Measurements from ENCODE around the gene FBN3.

FBN3 gene

DNA sequence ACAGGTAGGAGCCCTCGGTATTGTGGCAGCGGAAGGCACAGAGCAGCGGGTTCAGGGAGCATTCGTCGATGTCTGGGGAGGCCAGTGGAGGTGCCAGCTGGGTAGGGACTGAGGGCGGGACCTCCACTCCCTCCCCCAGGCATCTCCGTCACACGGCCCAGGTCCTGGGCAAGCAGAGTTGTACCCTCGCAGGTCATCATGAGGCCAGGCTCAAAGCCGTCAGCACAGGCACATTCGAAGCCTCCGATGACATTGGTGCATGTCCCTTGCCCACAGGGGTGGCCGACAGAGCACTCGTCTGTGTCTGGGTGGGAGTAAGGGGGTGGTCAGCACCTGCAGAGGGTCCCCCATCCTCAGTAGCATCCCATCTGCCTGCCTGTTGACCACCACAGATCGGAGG lies 61.5 kb downstream of the FBN3 start:
- no peak for DNase-seq

DNA sequence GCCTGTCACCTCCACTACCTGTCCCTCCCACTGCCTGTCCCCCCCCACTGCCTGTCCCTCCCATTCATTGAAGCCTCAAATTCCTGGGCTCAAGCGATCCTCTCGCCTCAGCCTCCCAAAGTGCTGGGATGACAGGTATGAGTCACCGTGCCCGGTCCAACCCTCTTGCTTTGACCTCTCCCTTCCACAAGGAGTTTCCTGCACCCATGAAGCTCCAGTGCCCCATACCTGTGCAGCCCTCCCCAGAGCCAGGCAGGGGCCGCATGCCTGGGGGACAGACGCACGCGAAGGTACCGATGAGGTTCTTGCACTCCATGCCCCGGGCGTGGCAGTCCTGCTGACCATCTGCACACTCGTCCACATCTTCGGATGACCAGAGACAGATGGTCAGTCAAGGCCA lies 62.5 kb downstream of the FBN3 start:
- no peak for DNase-seq

DNA sequence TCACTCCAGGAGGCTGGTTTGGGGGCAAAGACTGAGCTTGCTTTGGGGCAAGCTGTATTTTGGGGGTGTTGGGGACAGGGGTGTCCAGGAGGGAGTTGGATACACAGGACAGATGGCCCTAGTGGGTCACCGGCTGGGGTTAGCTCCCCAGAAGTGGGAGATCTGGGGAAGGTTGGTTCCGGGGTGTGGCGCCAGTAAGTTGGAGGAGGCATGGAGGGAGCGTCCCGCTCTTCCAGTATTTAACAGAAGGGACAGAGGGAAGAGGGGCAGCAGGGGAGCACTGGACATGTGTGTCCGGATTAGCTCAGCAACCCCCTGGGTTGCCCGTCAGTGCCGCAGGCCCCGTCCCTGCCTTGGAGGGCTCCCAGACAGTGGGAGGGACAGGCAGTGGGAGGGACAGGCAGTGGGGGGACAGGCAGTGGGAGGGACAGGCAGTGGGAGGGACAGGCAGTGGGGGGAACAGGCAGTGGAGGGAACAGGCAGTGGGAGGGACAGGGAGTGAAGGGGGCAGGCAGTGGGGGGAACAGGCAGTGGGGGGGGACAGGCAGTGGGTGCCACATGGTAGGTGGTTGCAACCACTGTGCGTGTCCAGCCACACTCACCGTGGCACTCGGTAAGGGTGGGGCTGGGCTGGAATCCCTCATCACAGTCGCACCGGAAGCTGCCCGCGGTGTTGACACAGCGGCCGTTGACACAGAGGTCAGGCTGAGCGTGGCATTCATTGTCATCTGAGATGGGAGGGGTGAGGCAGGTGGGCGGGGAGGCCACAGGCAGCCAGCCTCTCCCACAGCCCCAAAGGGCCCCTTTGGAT lies 63.6 kb downstream of the FBN3 start:
- no peak for DNase-seq

DNA sequence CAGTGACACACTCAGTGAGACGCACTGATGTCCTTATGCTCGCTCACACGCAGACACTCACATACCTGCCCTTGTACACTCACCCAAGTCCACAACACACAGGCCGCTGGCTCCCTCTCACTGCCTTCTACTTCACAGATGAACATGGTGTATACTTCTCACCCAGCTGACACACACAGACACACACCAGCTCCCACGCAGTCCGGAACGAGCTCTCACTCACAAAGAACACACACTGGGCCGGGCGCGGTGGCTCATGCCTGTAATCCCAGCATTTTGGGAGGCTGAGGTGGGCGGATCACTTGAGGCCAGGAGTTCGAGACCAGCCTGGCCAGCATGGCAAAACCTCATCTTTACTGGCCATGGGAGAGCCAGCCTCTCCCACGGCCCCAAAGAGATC lies 65.2 kb downstream of the FBN3 start:
- no peak for DNase-seq

DNA sequence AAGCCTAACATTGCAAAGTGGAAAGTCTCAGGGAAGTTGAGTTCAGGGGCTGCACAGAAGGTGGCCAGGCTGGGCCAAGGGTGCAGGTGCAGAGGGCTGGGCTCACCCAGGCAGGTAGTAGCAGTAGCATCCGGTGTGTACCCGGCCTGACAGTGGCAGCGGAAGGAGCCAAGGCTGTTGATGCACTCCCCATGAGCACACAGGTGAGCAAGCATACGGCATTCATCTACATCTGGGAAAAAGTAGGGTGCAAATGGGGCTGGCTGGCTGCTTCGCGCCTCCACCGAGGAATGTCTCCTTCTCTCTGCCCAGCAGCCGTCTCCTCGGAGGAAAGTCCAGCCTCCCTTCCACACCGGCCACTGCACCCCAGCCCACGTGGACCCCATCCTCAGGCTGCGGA lies 66.3 kb downstream of the FBN3 start:
- no peak for DNase-seq

DNA sequence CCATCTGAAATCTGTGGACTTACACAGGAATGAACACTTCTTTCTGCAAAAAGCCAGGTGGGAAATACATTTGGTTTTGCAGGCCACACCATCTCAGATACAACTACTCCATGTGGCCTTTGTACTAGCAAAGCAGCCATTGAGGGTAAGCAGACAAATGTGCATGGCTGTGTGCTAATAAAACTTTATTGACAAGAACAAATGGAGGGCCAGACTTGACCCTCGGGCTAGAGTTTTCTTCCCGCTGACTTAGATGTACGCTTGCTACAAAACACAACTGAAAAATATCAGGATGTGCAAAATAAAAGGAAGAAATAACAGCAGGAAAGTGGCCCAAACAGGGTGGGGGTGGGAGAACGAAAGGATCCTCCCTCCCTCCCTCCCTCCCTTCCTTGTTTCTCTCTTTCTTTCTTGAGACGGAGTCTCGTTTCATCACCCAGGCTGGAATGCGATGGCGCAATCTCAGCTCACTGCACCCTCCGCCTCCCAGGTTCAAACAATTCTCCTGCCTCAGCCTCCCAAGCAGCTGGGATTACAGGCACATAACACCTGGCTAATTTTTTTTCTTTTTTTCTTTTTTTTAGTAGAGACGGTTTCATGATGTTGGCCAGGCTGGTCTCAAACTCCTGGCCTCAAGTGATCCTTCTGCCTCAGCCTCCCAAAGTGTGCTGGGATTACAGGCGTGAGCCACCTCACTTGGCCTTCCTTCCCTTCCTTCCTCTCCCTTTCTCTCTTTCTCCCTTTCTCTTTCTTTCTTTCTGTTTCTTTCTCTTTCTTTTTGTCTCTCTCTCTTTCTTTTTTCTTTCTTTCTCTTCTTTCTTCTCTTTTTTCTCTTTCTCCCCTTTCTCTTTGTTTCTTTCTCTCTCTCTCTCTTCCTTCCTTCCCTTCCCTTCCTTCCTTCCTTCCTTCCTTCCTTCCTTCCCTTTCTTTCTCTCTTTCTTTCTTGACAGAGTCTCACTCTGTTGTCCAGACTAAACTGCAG lies 67.5 kb downstream of the FBN3 start:
- DNase-seq = no peak

DNA sequence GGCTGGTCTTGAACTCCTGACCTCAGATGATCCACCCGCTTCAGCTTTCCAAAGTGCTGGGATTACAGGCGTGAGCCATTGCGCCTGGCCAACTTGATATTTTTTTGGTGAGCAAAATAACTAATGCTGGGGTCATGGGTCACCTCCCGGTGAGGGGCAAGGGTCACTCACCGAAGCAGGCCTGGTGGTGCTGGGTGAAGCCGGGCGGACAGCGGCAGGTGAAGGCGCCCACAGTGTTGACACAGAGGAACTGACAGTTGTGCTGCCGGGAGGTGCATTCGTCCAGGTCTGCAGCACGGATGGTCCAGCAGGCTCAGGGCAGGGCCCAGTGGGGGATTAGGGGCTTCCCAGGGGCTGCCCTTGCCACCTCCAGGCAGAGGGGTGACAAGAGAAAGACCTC lies 68.6 kb downstream of the FBN3 start:
- DNase-seq = no peak

DNA sequence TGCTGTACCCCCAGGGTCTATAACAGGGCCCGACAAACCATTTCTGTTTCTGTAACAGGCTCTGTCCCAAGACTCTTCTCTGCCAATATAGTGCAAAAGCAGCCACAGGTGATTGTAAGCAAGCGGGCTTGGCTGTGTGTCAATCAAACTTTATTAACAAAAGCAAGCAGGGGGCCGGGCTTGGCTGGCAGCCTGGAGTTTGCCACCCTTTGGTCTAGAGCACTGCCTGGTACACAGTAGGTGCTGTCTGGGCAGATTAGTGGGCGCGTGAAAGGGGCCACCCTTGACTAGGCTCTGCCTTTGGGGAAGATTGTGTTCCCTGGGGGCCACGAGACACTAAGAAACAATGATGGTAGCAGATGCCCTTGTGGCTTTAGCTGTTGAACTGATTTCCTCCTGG lies 69.4 kb downstream of the FBN3 start:
- DNase-seq = no peak

DNA sequence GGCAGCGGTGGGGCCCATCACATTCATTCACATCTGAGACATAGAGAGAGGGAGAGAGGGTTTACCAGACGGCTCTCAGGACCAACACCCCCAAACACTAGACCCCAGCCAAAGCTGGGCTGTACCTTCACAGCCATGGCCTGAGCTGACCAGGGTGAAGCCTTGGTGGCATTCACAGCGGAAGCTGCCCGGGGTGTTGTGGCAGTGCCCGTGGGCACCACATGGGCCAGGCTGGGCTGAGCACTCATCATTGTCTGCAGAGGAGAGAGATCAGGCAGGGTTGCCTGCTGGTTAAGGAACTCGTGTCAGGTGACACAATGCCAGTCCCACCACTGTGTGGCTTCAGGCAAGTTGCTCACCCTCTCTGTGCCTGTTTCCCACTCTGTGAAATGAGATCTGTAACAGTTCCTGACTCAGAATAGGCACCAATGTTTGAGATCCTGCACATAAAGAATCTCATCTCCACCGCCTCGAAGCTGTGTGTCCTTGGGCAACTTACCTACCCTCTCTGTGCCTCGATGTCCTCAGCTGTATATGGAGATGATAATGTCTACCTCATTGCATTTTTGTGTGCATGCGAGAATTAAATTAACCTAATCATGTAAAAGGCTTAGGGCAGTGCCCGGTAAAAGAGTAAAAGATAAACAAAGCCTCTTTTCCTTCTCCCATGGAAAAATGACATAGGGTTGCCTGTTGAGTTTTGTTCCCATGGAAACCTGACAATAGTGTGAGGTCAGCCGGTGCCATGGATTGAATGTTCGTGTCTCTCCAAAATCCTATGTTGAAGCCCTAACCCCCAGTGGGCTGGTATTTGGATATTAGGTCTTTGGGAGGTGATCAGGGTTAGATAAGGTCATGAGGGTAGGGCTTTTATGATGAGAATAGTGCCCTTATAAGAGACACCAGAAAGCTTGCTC lies 74.0 kb downstream of the FBN3 start:
- DNase-seq = no peak

DNA sequence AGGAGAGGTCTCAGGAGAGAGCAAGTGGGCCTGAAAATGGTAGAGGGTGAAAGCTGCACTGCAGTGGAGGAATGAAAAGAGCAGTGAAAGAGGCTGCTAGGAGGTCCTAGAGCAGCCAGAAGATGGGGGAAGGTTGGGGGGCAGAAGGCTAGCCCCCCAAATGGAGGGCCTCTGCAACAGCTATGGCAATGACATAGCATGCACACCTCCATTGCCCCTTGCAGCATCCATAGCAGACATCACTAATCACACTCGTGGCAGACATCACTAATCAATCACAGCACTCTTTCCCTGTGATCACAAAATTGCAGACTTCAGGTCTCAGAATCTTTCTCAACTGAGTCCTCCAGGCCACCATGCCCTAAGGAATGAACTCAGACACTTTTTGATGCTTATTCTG lies 74.9 kb downstream of the FBN3 start:
- DNase-seq = no peak

DNA sequence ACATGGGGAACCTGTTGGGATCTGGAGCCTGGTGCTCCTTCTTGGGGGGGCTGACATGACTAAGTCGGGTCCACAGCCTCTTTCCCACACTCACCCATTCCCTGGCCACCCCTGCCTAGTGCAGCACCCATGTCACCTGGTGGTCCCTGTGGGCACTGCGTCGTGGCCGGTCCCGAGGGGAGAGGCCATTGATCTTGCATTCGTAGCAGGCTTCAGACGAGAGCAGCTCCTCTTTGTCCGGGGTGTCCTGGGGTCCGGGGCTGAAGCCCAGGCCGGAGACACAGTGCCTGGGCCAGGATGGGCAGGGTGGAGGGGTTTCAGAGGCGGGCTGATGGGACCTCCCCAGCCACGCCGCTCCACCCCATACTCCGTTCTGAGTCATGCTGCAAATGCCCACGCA lies 77.5 kb downstream of the FBN3 start:
- DNase-seq = no peak

DNA sequence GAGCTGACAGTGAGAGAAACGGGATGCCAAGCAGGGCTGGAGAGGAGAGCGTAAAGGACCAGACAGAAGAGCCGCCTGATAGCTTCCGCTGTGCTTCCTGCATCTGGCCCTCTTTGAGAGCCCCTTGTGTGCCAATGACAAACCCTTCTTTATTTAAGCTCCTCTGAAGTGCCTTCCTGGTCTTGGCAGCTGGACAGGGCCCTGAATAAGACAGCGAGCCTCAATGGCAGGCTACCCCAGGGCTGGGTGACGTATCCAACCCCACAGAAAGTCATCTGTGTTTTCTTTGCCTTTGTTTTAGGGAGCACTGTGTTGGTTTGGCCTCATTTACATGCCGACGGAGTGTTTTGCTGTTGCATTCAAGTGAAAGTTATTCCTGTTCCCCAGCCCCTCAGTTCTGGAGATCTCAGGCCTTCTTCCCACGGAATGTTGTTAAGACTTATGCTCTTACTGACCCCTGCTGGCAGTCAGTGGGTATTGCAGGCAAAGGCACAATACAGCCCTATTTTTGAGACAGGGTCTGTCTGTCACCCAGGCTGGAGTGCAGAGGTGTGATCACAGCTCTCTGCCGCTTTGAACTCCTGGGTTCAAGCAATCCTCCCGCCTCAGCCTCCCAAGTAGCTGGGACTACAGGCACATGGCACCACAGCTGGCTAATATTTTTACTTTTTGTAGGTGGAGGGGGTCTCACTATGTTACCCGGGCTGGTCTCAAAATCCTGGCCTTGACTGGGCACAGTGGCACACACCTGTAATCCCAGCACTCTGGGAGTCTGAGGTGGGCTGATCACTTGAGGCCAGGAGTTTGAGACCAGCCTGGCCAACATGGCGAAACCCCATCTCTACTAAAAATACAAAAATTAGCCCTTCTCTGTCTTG lies 80.1 kb downstream of the FBN3 start:
- DNase-seq = peak; percentile 13

DNA sequence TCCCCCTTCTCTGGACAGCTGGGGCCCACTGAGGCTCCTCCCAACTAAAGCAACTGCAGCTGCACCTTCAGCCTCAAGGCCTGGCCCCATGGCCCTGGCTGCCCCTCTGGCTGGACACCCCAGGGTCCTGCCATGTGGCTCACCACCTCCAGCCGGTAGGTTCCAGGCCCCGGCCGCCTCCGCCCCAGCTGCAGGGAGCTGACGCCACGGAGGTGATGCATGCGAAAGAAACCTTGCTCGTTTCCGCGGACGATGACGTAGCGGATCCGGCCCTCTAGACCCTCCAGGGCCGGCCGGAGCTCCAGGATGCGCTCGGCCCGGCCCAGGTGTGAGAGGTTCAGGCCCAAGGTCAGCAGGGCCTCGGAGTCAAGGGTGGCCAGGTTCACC lies 83.5 kb downstream of the FBN3 start:
- no peak for DNase-seq

DNA sequence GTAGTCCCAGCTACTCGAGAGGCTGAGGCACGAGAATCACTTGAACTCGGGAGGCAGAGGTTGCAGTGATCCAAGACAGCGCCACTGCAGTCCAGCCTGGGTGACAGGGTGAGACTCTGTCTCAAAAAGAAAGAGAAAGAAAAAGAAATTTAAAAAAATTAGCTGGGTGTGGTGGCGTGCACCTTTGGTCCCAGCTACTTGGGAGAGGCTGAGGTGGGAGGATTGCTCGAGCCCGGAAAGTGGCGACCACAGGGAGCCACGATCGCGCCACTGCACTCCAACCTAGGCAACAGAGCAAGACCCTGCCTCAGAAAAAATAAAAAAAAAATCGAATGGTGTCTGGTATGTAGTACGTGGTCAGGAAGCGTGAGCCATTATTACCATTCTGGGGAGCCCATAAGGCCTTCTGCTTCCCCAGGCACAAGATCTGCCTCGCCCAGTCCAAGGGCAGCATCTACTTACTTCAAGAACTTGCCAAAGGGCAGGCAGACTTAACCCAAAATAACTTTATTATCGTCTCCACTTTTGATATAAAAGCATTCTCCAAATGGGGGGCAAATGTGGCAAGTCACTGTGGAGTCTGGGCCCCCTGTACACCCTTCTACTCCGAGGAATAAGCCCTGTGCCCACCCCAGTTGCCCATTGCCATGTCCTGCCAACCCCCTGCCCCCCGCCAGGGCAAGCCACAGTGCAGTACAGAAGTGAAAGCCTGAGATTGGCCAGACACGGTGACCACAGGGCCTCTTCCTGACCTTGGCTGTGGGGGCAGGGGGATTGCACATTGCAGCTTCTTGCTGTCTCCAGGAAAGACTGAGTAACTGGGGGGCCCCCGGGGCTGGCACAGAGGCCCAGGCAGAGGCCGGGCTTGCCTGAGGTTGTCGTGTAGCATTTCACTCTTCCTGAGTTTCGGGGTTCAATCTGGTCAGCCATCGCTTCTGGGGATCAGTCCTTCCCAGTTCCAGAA lies 84.2 kb downstream of the FBN3 start:
- DNase-seq = peak; percentile 7

DNA sequence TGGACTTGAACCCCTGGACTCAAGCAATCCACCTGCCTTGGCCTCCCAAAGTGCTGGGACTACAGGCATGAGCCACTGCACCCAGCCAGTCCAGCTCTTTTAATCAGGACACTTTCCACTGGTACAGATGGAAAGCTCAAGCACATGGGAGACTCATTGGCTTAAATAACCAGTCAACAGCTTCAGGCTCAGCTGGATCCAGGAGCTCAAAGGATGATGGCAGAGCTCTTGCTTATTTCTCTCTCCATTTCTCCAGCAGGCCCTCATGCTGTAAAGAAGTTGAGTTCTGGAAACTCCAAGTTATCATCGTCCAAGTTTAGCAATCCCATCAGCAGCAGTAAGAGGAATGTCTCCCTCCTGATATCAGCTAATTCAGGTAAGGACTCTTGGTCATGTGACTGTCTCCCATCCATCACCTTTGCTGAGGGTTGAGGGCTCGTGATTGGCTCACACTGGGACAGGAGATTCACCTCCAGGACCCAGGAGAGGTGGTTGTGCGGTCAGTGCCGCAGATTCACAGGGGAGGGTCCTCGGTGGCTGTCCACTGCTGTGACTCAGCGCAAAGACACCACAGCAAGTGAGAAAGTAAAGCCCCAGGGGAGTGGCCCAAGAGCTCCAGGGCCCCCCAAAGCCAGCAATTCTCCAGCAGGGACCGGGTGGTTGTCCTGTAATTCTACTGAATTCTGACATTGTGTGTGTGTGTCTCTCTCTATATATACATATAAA lies 91.7 kb downstream of the FBN3 start:
- no peak for DNase-seq

DNA sequence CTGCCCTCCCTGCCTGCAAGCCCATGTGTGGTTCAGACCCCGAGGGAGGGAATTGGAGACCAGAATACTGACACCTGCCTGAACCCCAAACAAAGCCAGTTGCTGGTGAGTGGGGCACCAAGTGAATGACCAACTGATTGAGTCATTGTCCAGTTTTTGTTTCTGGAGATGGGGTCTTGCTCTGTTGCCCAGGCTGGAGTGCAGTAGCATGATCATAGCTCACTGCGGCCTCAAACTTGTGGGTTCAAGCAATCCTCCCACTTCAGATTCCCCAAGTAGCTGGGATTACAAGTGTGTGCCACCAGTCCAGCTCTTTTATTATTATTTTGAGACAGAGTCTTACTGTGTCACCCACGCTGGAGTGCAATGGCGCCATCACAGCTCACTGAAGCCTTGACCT lies 92.9 kb downstream of the FBN3 start:
- DNase-seq = no peak

DNA sequence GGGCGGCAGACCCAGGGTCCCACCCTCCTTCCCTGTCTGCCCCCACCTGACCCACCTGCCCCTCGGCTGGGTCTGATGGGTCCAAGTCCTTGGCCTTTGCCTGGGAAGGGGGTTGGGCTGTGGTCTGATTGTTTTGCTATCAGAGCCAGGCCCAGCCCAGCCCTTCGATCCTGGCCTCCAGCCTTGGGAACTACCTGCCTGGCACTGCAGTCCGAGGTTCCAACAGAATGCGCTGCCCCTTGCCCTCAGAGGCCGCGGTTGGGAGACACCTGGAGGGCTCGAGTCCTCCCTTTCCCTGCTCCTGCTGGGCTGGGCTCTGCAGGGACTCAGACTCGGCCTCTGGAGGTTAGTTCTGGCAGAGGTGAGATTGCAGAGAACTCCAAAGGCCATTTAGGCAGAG lies 95.2 kb downstream of the FBN3 start:
- DNase-seq = no peak

DNA sequence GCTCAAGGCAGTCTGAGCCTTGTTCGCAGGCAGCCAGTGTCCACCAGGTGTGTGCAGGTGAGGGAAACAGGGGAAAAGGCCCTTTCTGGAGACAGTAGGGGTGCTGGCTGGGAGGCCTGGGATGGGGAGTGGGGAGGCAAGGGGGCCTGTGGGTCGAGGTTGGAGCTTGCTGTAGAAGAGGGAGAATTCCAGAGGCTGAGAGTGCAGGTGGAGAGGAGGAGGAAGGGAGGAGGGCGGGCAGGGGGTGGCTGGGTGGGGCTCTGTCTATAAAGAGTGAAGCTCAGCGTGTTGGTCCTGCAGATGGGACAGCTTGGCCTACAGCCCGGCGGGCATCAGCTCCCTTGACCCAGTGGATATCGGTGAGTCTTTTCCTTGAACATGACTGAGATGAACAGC lies 96.9 kb downstream of the FBN3 start, which contains the start of gene CCL25:
CCL25 (plus strand) TSS at position 297 of the 396 bp plus-strand sequence. CDS start 290 bp downstream, outside the sequence.
- DNase-seq = no peak

DNA sequence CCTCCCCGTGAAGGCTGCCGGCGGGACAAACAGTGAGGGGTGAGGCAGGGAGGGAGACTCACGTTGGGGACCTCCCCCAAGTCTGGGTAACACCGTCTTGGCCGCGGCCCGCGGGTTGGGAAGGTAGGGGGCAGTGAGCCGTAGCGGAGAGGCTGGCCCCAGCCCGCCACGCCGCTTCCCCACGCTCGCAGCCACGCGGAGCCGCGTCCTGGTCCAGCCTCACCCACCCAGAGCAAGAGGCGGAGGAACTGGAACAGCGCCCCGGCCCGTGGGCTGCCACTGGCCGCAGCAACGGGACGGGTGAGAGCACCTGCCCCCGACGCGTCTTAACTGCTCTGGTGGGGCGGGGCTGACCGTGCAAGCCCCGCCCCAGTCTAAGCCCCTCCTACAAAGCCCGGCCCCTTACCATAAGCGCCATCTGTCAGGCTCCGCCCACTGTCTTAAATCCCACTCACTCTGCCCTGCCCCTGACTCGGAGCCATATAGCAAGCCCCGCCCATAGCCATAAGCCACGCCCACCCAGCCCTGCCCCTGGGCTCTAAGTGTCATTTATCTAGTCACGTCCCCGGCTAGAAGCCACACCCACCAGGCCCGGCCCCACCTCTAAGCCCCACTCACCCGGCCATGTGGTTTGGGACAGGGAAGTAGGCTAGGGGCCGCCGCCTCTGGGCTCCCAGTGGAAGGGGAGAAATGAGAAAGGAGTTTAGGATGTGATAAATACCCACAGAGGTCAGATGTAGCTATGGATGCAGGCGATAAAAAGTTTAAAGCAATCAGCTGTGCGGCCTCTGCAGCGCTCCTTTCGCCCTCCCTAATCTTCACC lies 98.9 kb downstream of the FBN3 start:
- DNase-seq = peak; percentile 96
